H1 (cell line): Measurements from ENCODE around the gene WSCD1. TPM values are rescaled to one million over a fixed set of nuclear protein-coding genes. Genes with fewer than 3 reads are reported as not detected.

ENCODE experiments used
- CTCF ChIA-PET: fragments of 300-600 bp; sonication (Branson Sonifier 250); formaldehyde crosslinking; loops from one replicate; lab custom pipeline; 2021; ENCODE audit not compliant: partially characterized antibody; lab: Charles Lee
- POLR2A ChIA-PET: fragments of 300-600 bp; sonication (Branson Sonifier 250); formaldehyde crosslinking; loops from one replicate; lab custom pipeline; 2021; ENCODE audit warnings: inconsistent platforms; ENCODE audit not compliant: partially characterized antibody; lab: Charles Lee
- DNase-seq, 2 experiments: peaks; one replicate each; pipeline versions ENCODE4 v3.0.0 to v3.0.0-alpha.2; 2010 to 2022; ENCODE audit warnings: low spot score in 2 of 2, low read depth in 1 of 2, mixed read lengths in 1 of 2
- FAIRE-seq: peaks from 2 replicates; lab custom pipeline; 2011; peaks lifted over from hg19 to GRCh38; lab: Jason Lieb, UNC
- H2AFZ ChIP-seq: 2 replicates; pipeline ENCODE4 v1.8.1; 2012; ENCODE audit warnings: low read length, inconsistent platforms
- H2AK5ac ChIP-seq: 2 replicates; pipeline ENCODE4 v1.6.1; 2013; ENCODE audit warnings: low read depth, low read length
- H2BK120ac ChIP-seq: replicated peaks from 2 replicates; pipeline ENCODE3; 2013; ENCODE audit warnings: low read depth, low read length, inconsistent platforms
- H2BK12ac ChIP-seq: 2 replicates; pipeline ENCODE4 v1.6.1; 2013; ENCODE audit warnings: low read depth, low read length
- H2BK15ac ChIP-seq: 2 replicates; pipeline ENCODE4 v1.6.1; 2013; ENCODE audit warnings: low read length
- H2BK20ac ChIP-seq: 2 replicates; pipeline ENCODE4 v1.6.1; 2013; ENCODE audit warnings: low read length
- H2BK5ac ChIP-seq: 2 replicates; pipeline ENCODE4 v1.6.1; 2013; ENCODE audit warnings: low read depth, low read length
- H3K14ac ChIP-seq: 2 replicates; pipeline ENCODE4 v1.6.1; 2013; ENCODE audit warnings: inconsistent platforms; ENCODE audit not compliant: insufficient read length
- H3K18ac ChIP-seq: 2 replicates; pipeline ENCODE4 v1.6.1; 2013; ENCODE audit warnings: low read length; ENCODE audit errors: extremely low read depth
- H3K23ac ChIP-seq: 2 replicates; pipeline ENCODE4 v1.6.1; 2013; ENCODE audit warnings: inconsistent platforms; ENCODE audit not compliant: insufficient read length
- H3K23me2 ChIP-seq: 2 replicates; pipeline ENCODE4 v1.6.1; 2013; ENCODE audit warnings: low read depth, low read length
- H3K27ac ChIP-seq: 2 replicates; pipeline ENCODE4 v1.6.1; 2011; ENCODE audit warnings: low read depth, low read length, inconsistent platforms
- H3K27me3 ChIP-seq, 4 experiments: replicated peaks in 1 of 4; 1 replicate in 1 of 4; 2 replicates in 3 of 4; pipeline versions ENCODE4 v1.6.1 to v1.8.1; 2011 to 2013; ENCODE audit warnings: low read length in 3 of 4, mild to moderate bottlenecking in 3 of 4, inconsistent platforms in 2 of 4, mixed read lengths in 2 of 4, moderate library complexity in 1 of 4; ENCODE audit not compliant: control insufficient read depth in 3 of 4, insufficient read depth in 3 of 4; ENCODE audit errors: extremely low read depth in 1 of 4
- H3K36me3 ChIP-seq, 4 experiments: 2 replicates each; pipeline versions ENCODE4 v1.6.1 to v1.8.1; 2011 to 2013; ENCODE audit warnings: mild to moderate bottlenecking in 4 of 4, low read length in 3 of 4, moderate library complexity in 2 of 4, control low read depth in 1 of 4, inconsistent platforms in 1 of 4; ENCODE audit not compliant: insufficient read depth in 4 of 4, control insufficient read depth in 2 of 4
- H3K4ac ChIP-seq: replicated peaks from 2 replicates; pipeline ENCODE3; 2013; ENCODE audit warnings: low read length, low read depth, mixed read lengths, inconsistent platforms; ENCODE audit not compliant: insufficient read length
- H3K4me1 ChIP-seq, 4 experiments: replicated peaks in 1 of 4; 1 replicate in 1 of 4; 2 replicates in 3 of 4; pipeline versions ENCODE4 v1.6.1 to v1.8.1; 2011 to 2013; ENCODE audit warnings: low read length in 3 of 4, inconsistent platforms in 2 of 4, mixed read lengths in 1 of 4; ENCODE audit not compliant: insufficient read depth in 4 of 4, control insufficient read depth in 3 of 4
- H3K4me2 ChIP-seq, 2 experiments: 2 replicates each; pipeline versions ENCODE4 v1.6.1 to v1.8.1; 2011 to 2013; ENCODE audit warnings: low read depth in 2 of 2, low read length in 2 of 2, control low read depth in 1 of 2, inconsistent platforms in 1 of 2, mild to moderate bottlenecking in 1 of 2; ENCODE audit not compliant: insufficient read depth in 1 of 2
- H3K4me3 ChIP-seq, 4 experiments: fragments of 200-600, 300-600 bp in 1 of 4; sonication (generic), shearing (Covaris generic), sonication (Bioruptor Twin) in 1 of 4; 2 replicates each; pipeline versions ENCODE4 v1.5.1 to v1.8.1; 2011 to 2016; ENCODE audit warnings: low read length in 4 of 4, low read depth in 3 of 4, control low read depth in 2 of 4, inconsistent platforms in 2 of 4, mild to moderate bottlenecking in 2 of 4, mixed read lengths in 1 of 4, moderate library complexity in 1 of 4; ENCODE audit not compliant: insufficient read depth in 2 of 4; ENCODE audit errors: extremely low read depth in 1 of 4
- H3K56ac ChIP-seq: replicated peaks from 2 replicates; pipeline ENCODE3; 2013; ENCODE audit warnings: low read depth, mild to moderate bottlenecking, mixed read lengths, low read length, inconsistent platforms; ENCODE audit not compliant: insufficient read length
- H3K79me1 ChIP-seq: 2 replicates; pipeline ENCODE4 v1.6.1; 2013; ENCODE audit warnings: low read depth, low read length, control low read depth
- H3K79me2 ChIP-seq, 2 experiments: 2 replicates each; pipeline versions ENCODE4 v1.6.1 to v1.8.1; 2012 to 2013; ENCODE audit warnings: low read length in 2 of 2, mild to moderate bottlenecking in 2 of 2, inconsistent platforms in 1 of 2; ENCODE audit not compliant: insufficient read depth in 2 of 2, control insufficient read depth in 1 of 2
- H3K9ac ChIP-seq, 4 experiments: replicated peaks in 1 of 4; 1 replicate in 1 of 4; 2 replicates in 3 of 4; pipeline versions ENCODE4 v1.6.1 to v1.8.1; 2011 to 2013; ENCODE audit warnings: low read depth in 3 of 4, low read length in 3 of 4, control low read depth in 2 of 4, mild to moderate bottlenecking in 2 of 4, moderate library complexity in 2 of 4, inconsistent platforms in 1 of 4; ENCODE audit errors: extremely low read depth in 1 of 4
- H3K9me3 ChIP-seq, 2 experiments: 2 replicates each; pipeline versions ENCODE4 v1.6.1 to v1.8.1; 2012 to 2013; ENCODE audit warnings: mild to moderate bottlenecking in 2 of 2, moderate library complexity in 2 of 2, control low read depth in 1 of 2, inconsistent platforms in 1 of 2, low read depth in 1 of 2, low read length in 1 of 2, mixed read lengths in 1 of 2; ENCODE audit not compliant: insufficient read depth in 2 of 2
- H4K20me1 ChIP-seq, 2 experiments: replicated peaks in 1 of 2; 2 replicates each; pipeline versions ENCODE3 to v1.8.1; 2011 to 2013; ENCODE audit warnings: inconsistent platforms in 2 of 2, low read length in 2 of 2, mild to moderate bottlenecking in 1 of 2; ENCODE audit not compliant: insufficient read depth in 2 of 2, control insufficient read depth in 1 of 2
- H4K5ac ChIP-seq: 2 replicates; pipeline ENCODE4 v1.6.1; 2013; ENCODE audit warnings: low read length, low read depth, mixed read lengths, inconsistent platforms; ENCODE audit not compliant: insufficient read length
- H4K8ac ChIP-seq: 2 replicates; pipeline ENCODE4 v1.8.0; 2013; ENCODE audit warnings: mild to moderate bottlenecking, moderate library complexity, low read length, inconsistent platforms; ENCODE audit not compliant: insufficient read depth; ENCODE audit errors: extremely low read depth
- H4K91ac ChIP-seq: replicated peaks from 2 replicates; pipeline ENCODE3; 2013; ENCODE audit warnings: low read length, mixed read lengths, inconsistent platforms; ENCODE audit not compliant: insufficient read length
- ATF2 ChIP-seq: IDR thresholded peaks from 2 replicates; pipeline ENCODE4 v1.6.1; 2012; ENCODE audit warnings: low read length, inconsistent platforms
- CREB1 ChIP-seq: IDR thresholded peaks from 2 replicates; pipeline ENCODE4 v1.6.1; 2012; ENCODE audit warnings: inconsistent platforms
- GABPA ChIP-seq: IDR thresholded peaks from 2 replicates; pipeline ENCODE4 v1.6.1; 2011; ENCODE audit warnings: mild to moderate bottlenecking, low read length, moderate library complexity, borderline replicate concordance; ENCODE audit not compliant: insufficient read depth
- GTF2F1 ChIP-seq: IDR thresholded peaks from 2 replicates; pipeline ENCODE4 v1.6.1; 2012; ENCODE audit warnings: low read depth, low read length, improper control_type of control experiment, borderline replicate concordance
- JUND ChIP-seq: IDR thresholded peaks from 2 replicates; pipeline ENCODE4 v1.6.1; 2011; ENCODE audit warnings: mild to moderate bottlenecking, improper control_type of control experiment, low read length
- POLR2AphosphoS5 ChIP-seq: IDR thresholded peaks from 2 replicates; pipeline ENCODE4 v1.6.1; 2011; ENCODE audit warnings: low read depth, low read length
- SIN3A ChIP-seq, 2 experiments: IDR thresholded peaks in 1 of 2; conservative IDR thresholded peaks in 1 of 2; 2 replicates each; pipeline ENCODE4 v1.6.1; 2011 to 2012; ENCODE audit warnings: low read length in 2 of 2, improper control_type of control experiment in 1 of 2, low read depth in 1 of 2, mild to moderate bottlenecking in 1 of 2
- SUZ12 ChIP-seq: fragments of 200-600 bp; sonication (generic); IDR thresholded peaks from 2 replicates; pipeline ENCODE4 v1.6.1; 2012; ENCODE audit warnings: mild to moderate bottlenecking, inconsistent platforms, low read length, moderate library complexity, mixed read lengths
- TCF12 ChIP-seq: IDR thresholded peaks from 2 replicates; pipeline ENCODE4 v1.6.1; 2011; ENCODE audit warnings: low read depth, mild to moderate bottlenecking, low read length
- USF2 ChIP-seq: IDR thresholded peaks from 2 replicates; pipeline ENCODE4 v1.6.1; 2011; ENCODE audit warnings: low read length, improper control_type of control experiment
- WGBS, 2 experiments: shearing (Covaris generic) in 1 of 2; methylation state at CpG; one replicate each; pipeline versions ENCODE4 v1.1.6 to v1.1.7; 2013 to 2015; ENCODE audit warnings: low lambda C conversion rate in 2 of 2, mixed read lengths in 2 of 2, inconsistent platforms in 1 of 2, low coverage in 1 of 2, missing lambda C conversion rate in 1 of 2; ENCODE audit not compliant: insufficient replicate concordance in 2 of 2, insufficient coverage in 1 of 2, insufficient read length in 1 of 2; ENCODE audit errors: extremely low coverage in 1 of 2, missing lambda C conversion rate in 1 of 2; 5-methylcytosine and 5-hydroxymethylcytosine counted together
- polyA plus RNA-seq, 7 experiments: library from polyadenylated mRNA; depleted of rRNA in 3 of 7; stranded (reverse) in 5 of 7; unstranded in 2 of 7; fragments of >200 nt in 5 of 7; fragments of 200-250 nt in 2 of 7; gene quantifications; 1 replicate in 5 of 7; 2 replicates in 1 of 7; 4 replicates in 1 of 7; pipeline versions ENCODE4 v1.2.1 to v1.2.3, GENCODE V29; 2011 to 2013; ENCODE audit warnings: missing spikeins in 2 of 7, mixed read lengths in 2 of 7
- total RNA-seq: library from RNA; stranded (reverse); fragmentation: NEBNext Ultra II Directional; extraction: Animal tissue kit (Norgen Biotek cat#: 25700); gene quantifications from 2 replicates; pipeline ENCODE4 v1.2.1, GENCODE V29; 2021

The WSCD1 gene
- total and polyA plus RNA-seq, 2 of the 8 experiments (the other 6 are each of a cell fraction or from before 2014, with no cell fraction given), result 21.9 to 39.0 TPM

GRCh38 chr17:6028294-6028693, 41.9 kb upstream of the WSCD1 start:
- TF ChIP-seq POLR2AphosphoS5 (no peak), ATF2 (no peak), USF2 (no peak), GTF2F1 (no peak), CREB1 (no peak), JUND (no peak), GABPA (no peak), SUZ12 (no peak), SIN3A (conservative IDR thresholded peaks at IDR 0.05 in 1 of 2, IDR thresholded peaks at IDR 0.05 in 1 of 2; ENCODE audit: low read depth in 1 of 2, low read length in 2 of 2) (no peak), TCF12 (no peak)
- H3K9me3 ChIP-seq, result no peaks in the 10 kb centered on the region
- no peak overlapping the region for H2BK120ac ChIP-seq
- no peaks in the 10 kb centered on the region for H3K79me1 ChIP-seq
- H4K20me1 ChIP-seq, result no peaks in the 10 kb centered on the region
- no peak overlapping the region for H4K91ac ChIP-seq
- H3K9ac ChIP-seq, result no peak overlapping the region
- H3K23me2 ChIP-seq, result no peaks in the 10 kb centered on the region
- no peak for DNase-seq
- 0 out of 7 replicates have a peak, but pooled peaks cover 0 to 2% (median 0%) of the 10 kb centered on the region in 4 experiments for H3K27me3 ChIP-seq
- H2BK20ac ChIP-seq, result no peak overlapping the region
- H2BK5ac ChIP-seq, result no peak overlapping the region
- ChIA-PET CTCF (interaction anchor here (1.0 to 1.3 kb wide), 2 partner anchors 118 to 281 kb away, joined by 3 to 4 read pairs; no protein-coding TSS in a partner anchor), POLR2A (no interaction called here)
- H3K4me1 ChIP-seq, result 0 out of 7 replicates have a peak, but pooled peaks cover 0 to 1% (median 0%) of the 10 kb centered on the region in 4 experiments
- no peak overlapping the region for H3K14ac ChIP-seq
- no peak overlapping the region for H2BK12ac ChIP-seq
- H3K4me2 ChIP-seq, result no peak overlapping the region
- H3K4me3 ChIP-seq, result no peak overlapping the region; a peak in 1 of 8 replicates
- no peak overlapping the region for H2AFZ ChIP-seq
- FAIRE-seq, result no peak
- no peaks in the 10 kb centered on the region for H3K79me2 ChIP-seq
- H4K8ac ChIP-seq, result no peak overlapping the region
- WGBS, 2 experiments, result 98% methylated on average over 10 of the region's 10 CpGs; no CpG with 5 or more reads in 1 of the 2 experiments
- no peak overlapping the region for H3K18ac ChIP-seq
- no peak overlapping the region for H2BK15ac ChIP-seq
- no peak overlapping the region for H4K5ac ChIP-seq
- no peak overlapping the region for H3K56ac ChIP-seq
- H3K36me3 ChIP-seq, result no peaks in the 10 kb centered on the region
- no peak overlapping the region for H3K27ac ChIP-seq
- no peak overlapping the region for H3K4ac ChIP-seq
- no peak overlapping the region for H3K23ac ChIP-seq
- no peak overlapping the region for H2AK5ac ChIP-seq
